GM18868 (cell line): ENCODE measurements around the gene CAVIN2.
A peak's percentile ranks its signal among the peaks of the same experiment; 100 is the strongest.

Experiments used
- ATAC-seq: cut with Tn5 transposase; IDR thresholded peaks from one replicate; pipeline ENCODE4 v1.9.1; 2021; ENCODE audit warnings: mild to moderate bottlenecking, moderate library complexity; ENCODE audit not compliant: unreplicated experiment

The CAVIN2 gene

GRCh38 chr2:191846515-191847476 lies at the start of gene CAVIN2:
TSS of gene CAVIN2 (minus strand) at chr2:191847088. CDS start at chr2:191846925, 163 bp downstream.
- ATAC-seq: peak; percentile 68

- no peak for ATAC-seq
Measured at GRCh38 chr2:191895743-191896142, 48.9 kb upstream of the CAVIN2 start.

GRCh38 chr2:191895195-191895594 lies 48.3 kb upstream of the CAVIN2 start:
- no peak for ATAC-seq

- peak; percentile 77 for ATAC-seq
Measured at GRCh38 chr2:191894681-191895147, 47.8 kb upstream of the CAVIN2 start.

GRCh38 chr2:191892391-191892790 lies 45.5 kb upstream of the CAVIN2 start:
- no peak for ATAC-seq

- no peak for ATAC-seq
Measured at GRCh38 chr2:191891656-191892055, 44.8 kb upstream of the CAVIN2 start.

GRCh38 chr2:191889931-191890330 lies 43.0 kb upstream of the CAVIN2 start:
- no peak for ATAC-seq

GRCh38 chr2:191888400-191889166 lies 41.7 kb upstream of the CAVIN2 start:
- ATAC-seq: no peak

GRCh38 chr2:191885650-191886049 lies 38.8 kb upstream of the CAVIN2 start:
- no peak for ATAC-seq

GRCh38 chr2:191885098-191885497 lies 38.2 kb upstream of the CAVIN2 start:
- ATAC-seq: no peak

- ATAC-seq: no peak
Measured at GRCh38 chr2:191881982-191882816, 35.3 kb upstream of the CAVIN2 start.

- no peak for ATAC-seq
Measured at GRCh38 chr2:191878548-191879279, 31.8 kb upstream of the CAVIN2 start.

GRCh38 chr2:191877875-191878274 lies 31.0 kb upstream of the CAVIN2 start:
- no peak for ATAC-seq

GRCh38 chr2:191875859-191876258 lies 29.0 kb upstream of the CAVIN2 start:
- no peak for ATAC-seq

- ATAC-seq: no peak
Measured at GRCh38 chr2:191870744-191871143, 23.9 kb upstream of the CAVIN2 start.

- ATAC-seq: no peak
Measured at GRCh38 chr2:191869781-191870180, 22.9 kb upstream of the CAVIN2 start.

- peak; percentile 87 for ATAC-seq
Measured at GRCh38 chr2:191869178-191869577, 22.3 kb upstream of the CAVIN2 start.

GRCh38 chr2:191867507-191867847 lies 20.6 kb upstream of the CAVIN2 start:
- no peak for ATAC-seq

GRCh38 chr2:191866675-191867506 lies 20.0 kb upstream of the CAVIN2 start:
- ATAC-seq: no peak
